Skin epidermis (tissue), 12 donors: ENCODE measurements around the gene RPL11.
"Not testable (repeated sequence)": the region's sequence is repeated elsewhere in the genome, so short reads cannot be mapped to it uniquely, and the experiment has no call there.

Experiments used
- H3K27ac ChIP-seq, 21 experiments: fragments of 200-600 bp; sonication (generic) in 11 of 21; one replicate each; pipeline ENCODE4 v1.5.0; 2020; ENCODE audit warnings: mild to moderate bottlenecking in 3 of 21, inconsistent platforms in 2 of 21, moderate library complexity in 2 of 21
- H3K4me3 ChIP-seq, 7 experiments: fragments of 200-600 bp; sonication (generic) in 2 of 7; one replicate each; pipeline ENCODE4 v1.5.0; 2020; ENCODE audit warnings: inconsistent platforms in 2 of 7, mild to moderate bottlenecking in 2 of 7, moderate library complexity in 1 of 7

The RPL11 gene

DNA sequence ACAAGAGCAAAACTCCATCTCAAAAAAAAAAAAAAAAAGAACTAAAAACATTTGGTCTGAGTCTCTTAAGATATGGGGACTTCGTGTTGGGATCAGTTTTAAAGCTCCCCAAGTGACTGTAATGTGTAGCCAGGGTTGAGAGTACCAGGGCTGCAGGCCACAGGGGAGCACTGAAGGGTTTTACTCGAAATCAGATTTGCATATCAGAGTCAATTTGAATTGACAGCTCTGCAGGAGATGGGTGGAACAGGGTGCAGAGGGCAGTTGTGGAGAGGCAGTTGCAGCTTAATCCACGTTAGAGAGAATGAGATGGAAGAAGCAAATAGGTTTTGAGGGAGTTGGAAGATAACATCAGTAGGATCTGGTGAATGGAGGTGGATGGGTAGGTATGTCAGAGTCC is 31.0 kb downstream of the RPL11 start:
- Histone ChIP-seq H3K4me3 (no peak overlapping the region), H3K27ac (no peak overlapping the region)

DNA sequence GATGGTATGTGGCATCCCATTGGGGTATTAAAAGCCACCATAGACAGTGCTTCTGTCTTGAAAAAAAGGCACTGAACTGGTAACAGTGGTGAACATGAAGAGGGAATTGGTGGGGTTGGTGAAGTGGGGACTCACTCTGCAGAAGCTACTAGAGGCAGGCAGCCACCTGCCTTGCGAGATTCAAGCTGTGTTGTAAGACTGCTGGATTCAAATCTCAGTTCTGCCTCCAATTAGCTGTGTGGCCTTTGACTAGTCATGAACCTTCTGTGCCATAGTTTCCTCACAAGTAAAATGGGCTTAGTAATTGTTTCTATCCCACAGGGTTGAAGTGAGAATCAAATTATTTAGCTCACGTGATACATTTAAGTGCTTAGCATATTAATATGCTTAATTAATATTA is 35.1 kb downstream of the RPL11 start:
- Histone ChIP-seq H3K4me3 (no peak overlapping the region), H3K27ac (peak overlapping the region in 2 of 21 experiments; percentile 26 to 65)

GRCh38 chr1:23727362-23727811 is 35.8 kb downstream of the RPL11 start:
- H3K27ac ChIP-seq = peak overlapping the region in 7 of 21 experiments; percentile 26 to 65 (median 43)
- no peak overlapping the region for H3K4me3 ChIP-seq

DNA sequence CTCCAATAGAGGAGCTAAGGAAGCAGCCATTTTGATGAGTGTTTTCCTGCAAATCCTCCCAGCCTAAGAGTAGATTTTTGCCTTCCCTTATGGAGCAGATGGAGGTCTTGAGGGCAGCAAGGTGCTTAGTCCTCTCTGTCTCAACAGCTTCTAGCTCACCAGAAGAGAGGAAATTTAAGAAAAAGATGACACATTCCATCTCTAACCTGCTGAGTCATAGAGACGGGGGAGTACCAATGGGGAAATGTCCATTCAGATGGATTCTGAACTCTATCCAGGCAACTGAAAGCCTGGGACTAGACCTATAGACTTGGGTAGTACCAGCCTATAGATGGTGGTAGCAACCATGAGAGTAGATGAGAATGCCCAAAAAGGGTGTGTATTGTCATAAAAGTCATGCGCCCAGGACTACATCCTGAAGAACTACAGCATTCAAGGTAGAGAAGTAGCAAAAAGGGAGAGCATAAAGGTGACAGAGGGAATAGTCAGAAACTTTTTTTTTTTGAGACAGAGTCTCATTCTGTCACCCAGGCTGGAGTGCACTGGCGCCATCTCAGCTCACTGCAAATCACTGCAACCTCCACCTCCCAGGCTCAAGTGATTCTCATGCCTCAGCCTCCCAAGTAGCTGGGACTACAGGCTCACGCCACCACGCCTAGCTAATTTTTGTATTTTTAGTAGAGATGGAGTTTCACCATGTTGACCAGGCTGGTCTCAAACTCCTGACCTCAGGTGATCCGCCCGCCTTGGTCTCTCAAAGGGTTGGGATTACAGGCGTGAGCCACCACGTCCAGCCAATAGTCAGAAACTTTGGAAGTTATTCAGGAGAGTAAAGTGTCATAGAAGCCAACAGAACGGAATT is 41.0 kb downstream of the RPL11 start:
- Histone ChIP-seq H3K4me3 (no peak overlapping the region), H3K27ac (no peak overlapping the region)

DNA sequence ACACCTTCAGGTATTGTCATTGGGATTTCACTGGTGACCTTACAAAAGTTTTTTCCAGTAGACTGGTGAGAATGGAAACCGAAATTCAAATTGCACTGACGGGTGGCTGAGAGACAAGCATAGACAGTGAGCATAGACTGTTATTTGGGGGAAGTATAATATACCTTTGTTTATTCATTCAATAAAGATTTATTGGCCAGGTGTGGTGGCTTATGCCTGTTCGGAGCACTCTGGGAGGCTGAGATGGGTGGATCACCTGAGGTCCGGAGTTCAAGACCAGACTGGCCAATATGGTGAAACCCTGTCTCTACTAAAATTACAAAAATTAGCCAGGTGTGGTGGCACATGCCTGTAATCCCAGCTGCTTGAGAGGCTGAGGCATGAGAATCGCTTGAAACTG is 41.7 kb downstream of the RPL11 start:
- not testable (repeated sequence) for H3K27ac ChIP-seq, H3K4me3 ChIP-seq

- Histone ChIP-seq H3K27ac (no peak overlapping the region), H3K4me3 (no peak overlapping the region)
These were observed 45.0 kb downstream of the RPL11 start for GRCh38 chr1:23736437-23737134.

DNA sequence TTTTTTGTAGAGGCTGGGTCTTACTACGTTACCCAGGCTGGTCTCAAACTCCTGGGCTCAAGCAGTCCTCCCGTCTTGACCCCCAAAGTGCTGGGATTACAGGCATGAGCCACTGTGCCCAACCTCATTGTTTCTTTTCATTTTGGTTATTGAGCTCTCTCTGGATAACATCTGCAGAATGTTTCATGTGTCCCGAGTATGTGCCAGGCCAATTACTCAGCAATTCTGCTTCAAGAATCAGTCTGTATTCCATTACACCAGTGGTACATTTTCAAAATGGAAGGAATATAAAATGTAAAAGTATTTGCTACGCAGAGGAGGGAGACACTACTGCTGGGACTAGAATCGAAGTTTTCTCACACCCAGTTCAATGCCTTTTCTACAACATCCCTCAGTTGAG is 50.0 kb downstream of the RPL11 start:
- no peak overlapping the region for H3K4me3 ChIP-seq

DNA sequence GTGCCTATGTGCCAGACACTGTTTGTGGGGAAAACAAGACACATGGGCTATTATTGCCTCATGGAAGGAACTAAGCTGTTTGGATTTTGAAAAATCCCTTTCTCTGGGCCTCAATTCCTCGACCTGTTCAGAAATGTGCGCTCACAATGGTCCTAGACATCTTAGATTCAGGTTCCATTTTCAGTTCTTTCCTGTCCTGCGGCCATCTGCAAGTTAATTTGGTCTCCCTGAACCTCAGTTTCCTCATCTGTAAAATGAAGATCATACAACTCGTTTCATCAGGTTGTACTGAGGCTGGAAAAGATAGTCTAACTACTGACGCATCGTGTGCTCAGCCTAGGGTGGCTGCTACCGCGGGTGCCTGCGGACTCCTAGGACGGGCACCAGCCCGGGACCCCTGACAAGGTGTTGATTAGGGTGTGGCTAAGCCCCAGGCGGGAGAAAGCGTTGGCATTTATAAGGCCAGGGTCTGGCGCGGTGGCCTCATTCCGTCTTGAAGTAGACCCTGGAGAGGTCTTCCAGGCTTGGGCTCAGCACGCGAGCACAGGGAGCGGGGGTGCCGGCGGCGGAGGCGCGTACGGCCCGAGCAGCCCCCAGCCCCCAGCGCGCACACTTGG is 51.2 kb downstream of the RPL11 start:
- H3K4me3 ChIP-seq = peak overlapping the region; percentile 83 to 100 (median 99)
- H3K27ac ChIP-seq = peak overlapping the region; percentile 58 to 98 (median 95)

More for the DNA sequence above, 50.0 kb downstream of the RPL11 start:
- no peak overlapping the region for H3K27ac ChIP-seq

- Histone ChIP-seq H3K4me3 (peak within 1 kb of the TSS; percentile 83 to 100 (median 99)), H3K27ac (peak within 1 kb of the TSS; percentile 74 to 98 (median 95))
These were observed 51.9 kb downstream of the RPL11 start, which contains the start of gene ELOA for GRCh38 chr1:23743287-23744152. Gene ELOA (plus strand): TSS chr1:23743471. CDS start chr1:23743504, 33 bp downstream.

DNA sequence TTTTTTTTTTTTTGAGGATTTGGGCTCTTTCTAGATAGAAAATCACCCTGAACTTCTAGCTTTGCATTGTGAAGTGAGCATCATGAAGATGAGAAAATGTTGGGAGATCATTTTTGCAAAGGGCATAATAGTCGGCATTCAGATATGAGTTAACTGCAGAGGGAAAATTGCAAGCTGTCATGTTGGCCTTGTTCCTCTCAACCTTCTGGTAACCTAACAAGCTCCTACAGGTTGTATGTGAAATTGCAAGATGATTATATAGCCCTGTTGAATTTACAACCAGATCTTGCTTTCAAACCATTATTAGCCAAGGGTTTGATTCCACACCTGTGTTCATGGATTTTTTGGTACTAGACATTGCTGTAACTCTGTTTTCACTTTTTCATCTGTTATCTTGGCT is 53.9 kb downstream of the RPL11 start:
- H3K4me3 ChIP-seq = no peak overlapping the region
- no peak overlapping the region for H3K27ac ChIP-seq
